ENCODE measurements around the gene PZP. TPM values are rescaled to one million over a fixed set of nuclear protein-coding genes. Genes with fewer than 3 reads are reported as not detected.

The PZP gene
- total and polyA plus RNA-seq, 2 of the 8 experiments (the other 6 are each of a cell fraction or from before 2014, with no cell fraction given): 0.08 TPM; not detected in 1

DNA sequence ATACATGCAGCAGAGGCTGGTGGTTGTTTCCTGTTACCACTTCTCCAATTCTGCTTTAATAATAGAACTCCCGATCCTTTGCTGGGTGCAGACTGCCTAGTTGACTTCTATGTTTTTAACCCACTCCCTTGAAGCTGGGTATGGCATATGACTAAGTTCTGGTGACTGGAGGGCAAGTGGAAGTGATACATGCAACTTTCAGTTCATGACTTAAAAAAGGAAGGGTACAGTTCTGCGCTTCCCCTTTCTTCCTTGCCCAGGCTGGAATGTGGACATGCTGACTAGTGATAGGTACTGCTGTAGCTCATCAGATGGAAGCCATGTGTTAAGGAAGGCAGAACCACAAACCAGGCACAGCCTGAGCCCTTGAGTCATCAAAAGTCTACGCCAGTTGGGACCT, 90.0 kb downstream of the PZP start (continued):
- no peak for TF ChIP-seq KDM4A (IDR thresholded peaks at IDR 0.05; ENCODE audit: low read depth, low read length, severe bottlenecking)
- no peak for TF ChIP-seq TCF12 (IDR thresholded peaks at IDR 0.05; ENCODE audit: low read depth, low read length)
- TF ChIP-seq EGR1 (IDR thresholded peaks at IDR 0.05; ENCODE audit: borderline replicate concordance, low read depth, low read length): no peak
- TF ChIP-seq ZNF274 (IDR thresholded peaks at IDR 0.05; ENCODE audit: borderline replicate concordance, extremely low read depth, low read length): no peak
- no peak for TF ChIP-seq BCL11A (IDR thresholded peaks at IDR 0.05; ENCODE audit: low read depth in 2 of 2, low read length in 2 of 2)
- TF ChIP-seq BRCA1 (IDR thresholded peaks at IDR 0.05; ENCODE audit: low read depth, low read length): no peak
- TF ChIP-seq SP4 (IDR thresholded peaks at IDR 0.05; ENCODE audit: low read length): no peak
